ENCODE data around the gene SDK1. TPM values are rescaled to one million over a fixed set of nuclear protein-coding genes. Genes with fewer than 3 reads are reported as not detected.

Gene SDK1
- total and polyA plus RNA-seq, 12 donors = 1.0 to 5.3 (median 3.2) TPM

DNA sequence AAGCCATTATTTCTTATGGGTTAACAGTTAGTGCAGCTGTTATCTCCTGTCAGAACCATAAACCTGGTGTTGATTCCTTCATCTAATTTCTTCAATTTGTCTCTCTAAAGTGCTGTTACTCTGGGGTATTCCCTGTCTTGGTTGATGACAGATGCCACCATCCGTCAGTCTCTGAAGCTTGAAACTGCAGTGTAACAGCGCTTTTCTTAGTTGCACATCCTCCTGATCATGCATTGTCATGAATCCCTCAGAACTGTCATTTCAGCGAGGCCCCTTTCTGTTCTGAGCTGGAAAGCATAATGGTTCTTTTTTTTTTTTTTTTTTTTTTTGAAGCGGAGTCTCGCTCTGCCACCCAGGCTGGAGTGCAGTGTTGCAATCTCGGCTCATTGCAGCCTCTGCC, 193.9 kb downstream of the SDK1 start:
- Histone ChIP-seq H3K4me3 (no peak overlapping the region), H3K9me3 (peaks cover 0 to 7% (median 0%) of the 10 kb centered on the region in 11 donors), H3K27me3 (no peaks in the 10 kb centered on the region), H3K27ac (no peak overlapping the region), H3K36me3 (no peaks in the 10 kb centered on the region), H3K4me1 (peaks cover 0 to 4% (median 0%) of the 10 kb centered on the region in 9 donors)
- intact Hi-C loops (cut with DNase I) = loop anchor here in 1 of 10 donors (5.0 kb wide), 1 partner anchor 1813 kb away; no protein-coding TSS in a partner anchor
- 90 to 95% methylated on average over 5 to 6 of the region's 6 CpGs for WGBS, 2 donors
- DNase-seq (no peak), ATAC-seq (no peak)
- TF ChIP-seq, protein P1, sequence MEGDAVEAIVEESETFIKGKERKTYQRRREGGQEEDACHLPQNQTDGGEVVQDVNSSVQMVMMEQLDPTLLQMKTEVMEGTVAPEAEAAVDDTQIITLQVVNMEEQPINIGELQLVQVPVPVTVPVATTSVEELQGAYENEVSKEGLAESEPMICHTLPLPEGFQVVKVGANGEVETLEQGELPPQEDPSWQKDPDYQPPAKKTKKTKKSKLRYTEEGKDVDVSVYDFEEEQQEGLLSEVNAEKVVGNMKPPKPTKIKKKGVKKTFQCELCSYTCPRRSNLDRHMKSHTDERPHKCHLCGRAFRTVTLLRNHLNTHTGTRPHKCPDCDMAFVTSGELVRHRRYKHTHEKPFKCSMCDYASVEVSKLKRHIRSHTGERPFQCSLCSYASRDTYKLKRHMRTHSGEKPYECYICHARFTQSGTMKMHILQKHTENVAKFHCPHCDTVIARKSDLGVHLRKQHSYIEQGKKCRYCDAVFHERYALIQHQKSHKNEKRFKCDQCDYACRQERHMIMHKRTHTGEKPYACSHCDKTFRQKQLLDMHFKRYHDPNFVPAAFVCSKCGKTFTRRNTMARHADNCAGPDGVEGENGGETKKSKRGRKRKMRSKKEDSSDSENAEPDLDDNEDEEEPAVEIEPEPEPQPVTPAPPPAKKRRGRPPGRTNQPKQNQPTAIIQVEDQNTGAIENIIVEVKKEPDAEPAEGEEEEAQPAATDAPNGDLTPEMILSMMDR (IDR thresholded peaks at IDR 0.05) = no peak

DNA sequence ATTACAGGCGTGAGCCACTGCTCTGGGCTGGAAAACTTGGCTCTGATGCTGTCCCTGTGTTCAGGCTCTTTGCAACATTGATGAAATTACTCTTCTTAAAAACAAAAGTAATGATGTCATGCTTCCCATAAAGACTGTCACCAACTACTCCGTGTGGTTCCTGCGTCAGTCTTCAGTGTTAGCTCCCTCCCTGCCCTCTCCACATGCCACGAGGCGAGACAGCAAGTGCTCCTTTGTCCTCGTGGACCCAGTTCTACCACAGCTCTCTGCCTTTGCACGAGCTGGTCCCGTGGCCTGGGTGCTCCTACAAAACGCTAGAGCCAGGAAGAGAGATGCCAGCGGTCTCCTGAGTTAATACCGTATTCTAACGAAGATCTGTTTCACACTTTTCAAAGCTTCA, 194.5 kb downstream of the SDK1 start:
- intact Hi-C loops (cut with DNase I) = no loop called here
- Histone ChIP-seq H3K4me1 (peaks cover 0 to 4% (median 0%) of the 10 kb centered on the region in 9 donors), H3K36me3 (no peaks in the 10 kb centered on the region), H3K27me3 (no peaks in the 10 kb centered on the region), H3K9me3 (peaks cover 0 to 13% (median 4%) of the 10 kb centered on the region in 11 donors), H3K27ac (peak overlapping the region in 1 of 10 donors; percentile 1), H3K4me3 (peak overlapping the region in 2 of 10 donors; percentile 8 to 11)
- TF ChIP-seq, protein P1 (IDR thresholded peaks at IDR 0.05) = no peak
- 37 to 51% methylated on average over 12 of the region's 12 CpGs for WGBS, 2 donors
- DNase-seq (no peak), ATAC-seq (peak in 3 of 8 donors; percentile 25 to 63 (median 31))

DNA sequence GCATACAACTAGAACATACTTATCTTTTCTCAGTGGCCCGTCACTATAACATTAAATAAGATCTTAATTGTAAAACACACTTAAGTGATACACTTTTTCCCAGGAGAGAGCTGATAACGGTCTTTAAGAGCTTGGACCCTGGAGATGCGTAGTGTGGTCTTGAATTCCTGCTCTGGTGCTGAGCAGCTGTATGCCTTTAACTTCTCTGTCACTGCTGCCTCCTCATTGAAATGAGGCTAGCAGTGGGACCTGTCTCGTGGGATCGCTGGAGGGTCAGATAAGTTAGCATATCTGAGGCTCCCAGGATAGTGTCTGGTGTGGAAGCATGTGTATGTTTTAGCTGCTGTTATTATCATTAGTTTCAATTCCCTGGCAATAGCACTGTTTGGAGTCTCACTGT, 194.9 kb downstream of the SDK1 start:
- H3K27ac ChIP-seq = peak overlapping the region in 1 of 10 donors; percentile 1
- peak overlapping the region in 2 of 10 donors; percentile 8 to 11 for H3K4me3 ChIP-seq
- intact Hi-C loops (cut with DNase I) = no loop called here
- no peak for DNase-seq
- WGBS, 2 donors = 21 to 35% methylated on average over 5 of the region's 5 CpGs
- TF ChIP-seq, protein P1 (IDR thresholded peaks at IDR 0.05) = no peak
- ATAC-seq = no peak
- peaks cover 0 to 17% (median 8%) of the 10 kb centered on the region in 11 donors for H3K9me3 ChIP-seq
- no peaks in the 10 kb centered on the region for H3K27me3 ChIP-seq
- H3K36me3 ChIP-seq = no peaks in the 10 kb centered on the region
- H3K4me1 ChIP-seq = peaks cover 0 to 4% (median 0%) of the 10 kb centered on the region in 9 donors

DNA sequence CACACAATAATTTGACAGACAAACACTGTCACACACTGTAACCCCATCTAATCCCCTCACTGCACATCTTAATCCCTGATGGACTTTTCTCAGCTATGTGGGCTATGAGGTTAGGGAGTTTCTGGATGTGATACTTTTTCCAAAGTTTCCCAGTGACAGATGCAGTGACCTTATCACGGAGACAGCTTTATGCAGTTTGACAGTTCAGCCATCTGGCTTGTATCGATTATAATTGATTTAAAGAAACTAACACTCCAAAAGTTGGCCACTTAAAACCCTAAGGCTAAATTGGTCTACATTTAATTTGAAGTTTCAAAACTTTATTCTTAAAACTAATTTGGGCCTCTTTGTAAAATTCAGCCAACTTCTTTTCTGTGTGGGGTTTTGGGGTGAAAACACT, 196.7 kb downstream of the SDK1 start:
- intact Hi-C loops (cut with DNase I) = no loop called here
- peaks cover 0 to 4% (median 0%) of the 10 kb centered on the region in 9 donors for H3K4me1 ChIP-seq
- TF ChIP-seq, protein P1 (IDR thresholded peaks at IDR 0.05) = no peak
- H3K36me3 ChIP-seq = no peaks in the 10 kb centered on the region
- no peak overlapping the region for H3K4me3 ChIP-seq
- no peak for DNase-seq
- peaks cover 0 to 23% (median 9%) of the 10 kb centered on the region in 11 donors for H3K9me3 ChIP-seq
- 66 to 76% methylated on average over 2 of the region's 2 CpGs for WGBS, 2 donors
- H3K27me3 ChIP-seq = no peaks in the 10 kb centered on the region
- H3K27ac ChIP-seq = no peak overlapping the region
- no peak for ATAC-seq

Data from heart right ventricle (tissue), 16 donors.